ENCODE data around the gene IFNA7. TPM values are rescaled to one million over a fixed set of nuclear protein-coding genes. Genes with fewer than 3 reads are reported as not detected.
"Not testable (repeated sequence)": the region's sequence is repeated elsewhere in the genome, so short reads cannot be mapped to it uniquely, and the experiment has no call there.

The IFNA7 gene
- total and polyA plus RNA-seq, 2 of the 4 experiments (the other 2 are of a cell fraction) = not detected

- dilution Hi-C loops (cut with HindIII; ENCODE audit: low sequenced_read_pairs, unreplicated experiment); H3K4ac ChIP-seq (ENCODE audit: low read depth, low read length); H3K56ac ChIP-seq (ENCODE audit: extremely low read depth, insufficient read depth, low read length); H3K4me1 ChIP-seq (ENCODE audit: control insufficient read depth, insufficient read depth, low read length); BruUV-seq (replicated peaks); H3K4me2 ChIP-seq (ENCODE audit: low read depth, low read length); H3K36me3 ChIP-seq (ENCODE audit: control insufficient read depth, insufficient read depth, low read length); CTCF ChIA-PET; H3K27ac ChIP-seq (ENCODE audit: insufficient read depth, low read length); POLR2A ChIA-PET (ENCODE audit: unreplicated experiment); H3K27me3 ChIP-seq (ENCODE audit: control insufficient read depth, insufficient read depth, low read length); H2BK15ac ChIP-seq (ENCODE audit: low read depth, low read length); H3K18ac ChIP-seq (ENCODE audit: low read depth, low read length); H3K23ac ChIP-seq (ENCODE audit: low read depth, low read length); H2AFZ ChIP-seq (replicated peaks; ENCODE audit: low read length, poor library complexity); H4K8ac ChIP-seq (ENCODE audit: low read depth in 2 of 2, low read length in 2 of 2); H2AK9ac ChIP-seq (replicated peaks; ENCODE audit: low read depth, low read length, poor library complexity); H2BK5ac ChIP-seq (ENCODE audit: low read depth, low read length, poor library complexity, severe bottlenecking); H2AK5ac ChIP-seq (ENCODE audit: low read depth, low read length); H3K14ac ChIP-seq (replicated peaks; ENCODE audit: low read depth, low read length); H3K9me3 ChIP-seq (ENCODE audit: control insufficient read depth, insufficient read depth, low read length); H2BK20ac ChIP-seq (ENCODE audit: low read depth, low read length); H3K9ac ChIP-seq (ENCODE audit: low read depth, low read length); H4K5ac ChIP-seq (ENCODE audit: low read depth, low read length); intact Hi-C loops (cut with micrococcal nuclease); H3K4me3 ChIP-seq (ENCODE audit: insufficient read depth, low read depth, low read length); H3K9me1 ChIP-seq (ENCODE audit: insufficient read depth, low read length); H4K20me1 ChIP-seq (ENCODE audit: insufficient read depth, low read length); H2BK120ac ChIP-seq (ENCODE audit: low read depth, low read length); H3K79me1 ChIP-seq (ENCODE audit: low read depth in 1 of 2, low read length in 2 of 2); H4K91ac ChIP-seq (ENCODE audit: insufficient read depth, low read depth, low read length): not testable (repeated sequence)
- peak; percentile 59; the same call in 1 of the 2 replicates for ATAC-seq (ENCODE audit: low read depth)
- WGBS, 2 experiments (ENCODE audit: extremely low coverage in 2 of 2, insufficient read length in 1 of 2) = no CpG with 5 or more reads among the region's 5 CpGs
- DNase-seq = peak; percentile 0
- in situ Hi-C loops (cut with MboI; ENCODE audit: low sequenced_read_pairs) = loop anchor here (25.0 kb wide), 1 partner anchor 574 kb away; no protein-coding TSS in a partner anchor
- peak; percentile 27; the same call in 1 of the 2 replicates for TF ChIP-seq RAD21 (IDR thresholded peaks at IDR 0.05; ENCODE audit: low read length)
- peak; percentile 44 for TF ChIP-seq CTCF (conservative IDR thresholded peaks at IDR 0.05; ENCODE audit: low read depth, low read length)
Measured at GRCh38 chr9:21213411-21214326, 11.7 kb upstream of the IFNA7 start.

GRCh38 chr9:21212160-21212559 is 10.2 kb upstream of the IFNA7 start:
- POLR2A ChIA-PET (ENCODE audit: unreplicated experiment); ATAC-seq (ENCODE audit: low read depth); DNase-seq; H3K79me1 ChIP-seq (ENCODE audit: low read depth in 1 of 2, low read length in 2 of 2); dilution Hi-C loops (cut with HindIII; ENCODE audit: low sequenced_read_pairs, unreplicated experiment); H2BK15ac ChIP-seq (ENCODE audit: low read depth, low read length); H3K9ac ChIP-seq (ENCODE audit: low read depth, low read length); H2BK20ac ChIP-seq (ENCODE audit: low read depth, low read length); intact Hi-C loops (cut with micrococcal nuclease); H3K4ac ChIP-seq (ENCODE audit: low read depth, low read length); H4K8ac ChIP-seq (ENCODE audit: low read depth in 2 of 2, low read length in 2 of 2); CTCF ChIA-PET; H2AFZ ChIP-seq (replicated peaks; ENCODE audit: low read length, poor library complexity); H3K9me3 ChIP-seq (ENCODE audit: control insufficient read depth, insufficient read depth, low read length); H2BK5ac ChIP-seq (ENCODE audit: low read depth, low read length, poor library complexity, severe bottlenecking); H4K5ac ChIP-seq (ENCODE audit: low read depth, low read length); H3K4me2 ChIP-seq (ENCODE audit: low read depth, low read length); H3K14ac ChIP-seq (replicated peaks; ENCODE audit: low read depth, low read length); H3K4me1 ChIP-seq (ENCODE audit: control insufficient read depth, insufficient read depth, low read length); BruUV-seq (replicated peaks); H3K27me3 ChIP-seq (ENCODE audit: control insufficient read depth, insufficient read depth, low read length); H3K4me3 ChIP-seq (ENCODE audit: insufficient read depth, low read depth, low read length); H4K20me1 ChIP-seq (ENCODE audit: insufficient read depth, low read length); H3K9me1 ChIP-seq (ENCODE audit: insufficient read depth, low read length); H2AK9ac ChIP-seq (replicated peaks; ENCODE audit: low read depth, low read length, poor library complexity); H3K23ac ChIP-seq (ENCODE audit: low read depth, low read length); H3K36me3 ChIP-seq (ENCODE audit: control insufficient read depth, insufficient read depth, low read length); H2AK5ac ChIP-seq (ENCODE audit: low read depth, low read length); H2BK120ac ChIP-seq (ENCODE audit: low read depth, low read length); H4K91ac ChIP-seq (ENCODE audit: insufficient read depth, low read depth, low read length); H3K18ac ChIP-seq (ENCODE audit: low read depth, low read length); H3K27ac ChIP-seq (ENCODE audit: insufficient read depth, low read length); H3K56ac ChIP-seq (ENCODE audit: extremely low read depth, insufficient read depth, low read length): not testable (repeated sequence)
- 0% methylated on average over 1 of the region's 2 CpGs; no CpG with 5 or more reads in 1 of the 2 experiments for WGBS, 2 experiments (ENCODE audit: extremely low coverage in 2 of 2, insufficient read length in 1 of 2)
- in situ Hi-C loops (cut with MboI; ENCODE audit: low sequenced_read_pairs) = loop anchor here (25.0 kb wide), 1 partner anchor 575 kb away; no protein-coding TSS in a partner anchor
